Right renal cortex interstitium (tissue), 3 donors: ENCODE measurements around the gene MBP. TPM values are rescaled to one million over a fixed set of nuclear protein-coding genes. Genes with fewer than 3 reads are reported as not detected.

Source experiments
- DNase-seq, 3 donors: peaks; one replicate each; pipeline ENCODE4 v3.0.0-alpha.2; 2013; ENCODE audit warnings: low read depth in 3 of 3, low spot score in 2 of 3
- polyA plus RNA-seq, 3 donors: library from polyadenylated mRNA; unstranded; fragments of 120-200 nt; gene quantifications; one replicate each; pipeline ENCODE4 v1.2.1, GENCODE V29; 2013; ENCODE audit not compliant: insufficient read length in 3 of 3

MBP gene
- polyA plus RNA-seq, 3 donors = 17.5 to 20.9 (median 17.7) TPM

GRCh38 chr18:77135339-77136075 lies 2.9 kb upstream of the MBP start:
- DNase-seq = no peak

DNA sequence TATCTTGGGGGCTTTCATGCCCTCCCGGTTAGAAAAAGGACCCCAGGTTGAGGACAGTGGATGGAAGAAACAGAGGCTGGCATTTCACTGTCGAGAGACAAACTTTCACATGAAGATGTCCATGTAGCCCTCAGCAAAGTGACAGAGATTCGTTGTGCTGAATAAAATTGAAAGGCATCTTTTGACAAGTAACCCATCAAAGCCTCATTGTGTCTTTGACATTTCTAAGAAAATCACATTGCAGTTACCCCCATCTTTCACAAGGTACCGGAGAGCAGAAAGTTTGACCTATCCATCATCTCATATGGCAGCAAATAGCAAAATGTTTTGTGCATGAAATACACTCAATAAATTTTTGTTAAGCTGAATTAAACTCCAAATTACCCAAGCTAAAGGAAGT lies 2.0 kb upstream of the MBP start:
- DNase-seq = no peak

DNA sequence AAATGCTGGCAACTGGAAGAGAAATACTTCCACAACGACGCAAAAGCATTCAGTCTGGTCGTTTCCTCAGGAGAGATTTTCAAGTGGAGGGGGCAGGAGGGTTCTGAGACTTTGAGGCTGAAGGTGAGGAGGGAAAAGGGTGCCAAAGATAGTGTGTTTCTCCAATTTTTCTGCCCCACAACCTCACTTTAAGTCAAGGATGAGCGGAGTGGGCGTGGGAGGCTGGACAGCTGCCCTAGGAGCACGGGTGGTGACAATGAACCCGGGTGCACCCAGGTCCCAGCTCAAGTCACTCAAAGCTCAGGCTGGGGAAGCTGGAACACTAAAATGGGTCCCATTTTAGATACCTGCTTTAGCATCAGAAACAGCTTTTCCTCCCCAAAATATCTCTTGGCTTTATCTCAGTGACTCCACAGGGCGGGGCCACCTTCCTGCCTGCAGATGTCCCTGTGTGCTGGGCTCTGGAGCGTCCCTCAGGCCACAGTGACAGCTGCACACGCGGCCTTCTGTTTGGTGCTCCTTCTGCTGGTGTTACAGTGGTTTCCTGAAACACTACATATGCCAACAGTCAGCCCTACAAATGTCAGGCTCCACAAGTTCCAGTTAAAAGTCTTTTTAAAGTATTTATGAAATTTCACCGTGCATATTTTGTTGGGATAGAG lies 1.4 kb upstream of the MBP start:
- no peak for DNase-seq

DNA sequence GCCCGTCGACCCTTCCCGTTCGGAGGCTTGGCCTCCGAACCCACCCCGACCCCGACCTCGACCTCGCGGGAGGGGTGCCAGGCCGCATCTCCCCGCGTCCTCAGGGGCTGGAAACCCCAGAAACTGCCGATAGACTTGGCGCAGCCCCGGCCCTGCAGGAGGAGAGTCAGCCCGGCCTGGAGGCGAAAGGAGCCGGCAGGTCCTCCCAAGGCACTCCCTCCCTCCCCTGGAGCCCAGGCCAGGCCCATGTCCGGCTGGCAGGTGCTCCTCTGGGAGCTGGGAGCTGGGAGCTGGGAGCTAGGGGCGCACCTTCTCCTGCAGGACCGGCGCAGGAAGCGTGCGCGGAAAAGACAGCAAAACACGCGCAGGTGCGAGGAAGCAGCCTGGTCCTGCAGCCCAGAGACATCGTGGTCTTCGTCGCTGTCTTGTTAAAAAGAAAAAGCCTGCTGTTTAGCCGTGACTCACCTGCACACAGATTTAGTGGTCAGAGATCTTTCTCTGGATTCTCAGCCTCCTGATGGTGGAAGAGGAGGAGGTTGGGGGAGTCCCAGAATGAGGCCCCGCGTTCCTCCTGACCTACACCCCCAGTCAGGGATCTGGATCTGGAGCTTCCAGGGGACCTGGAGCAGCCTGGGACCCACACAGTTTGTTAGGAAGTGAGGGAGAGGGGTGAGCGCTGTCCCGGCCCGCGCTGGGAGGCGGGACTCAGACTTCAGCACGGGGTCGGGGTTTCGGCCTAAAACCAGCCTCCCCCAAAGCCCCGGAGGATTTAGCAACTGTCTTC lies 660 bp upstream of the MBP start:
- DNase-seq = no peak

GRCh38 chr18:77131652-77132368 lies 773 bp downstream of the MBP start:
- no peak for DNase-seq

- DNase-seq = no peak
Measured at GRCh38 chr18:77131100-77131651, 1.4 kb downstream of the MBP start.

- no peak for DNase-seq
Measured at GRCh38 chr18:77130229-77131099, 2.1 kb downstream of the MBP start.

- DNase-seq = no peak
Measured at GRCh38 chr18:77129150-77129551, 3.4 kb downstream of the MBP start.

GRCh38 chr18:77127769-77128671 lies 4.6 kb downstream of the MBP start:
- DNase-seq = no peak

DNA sequence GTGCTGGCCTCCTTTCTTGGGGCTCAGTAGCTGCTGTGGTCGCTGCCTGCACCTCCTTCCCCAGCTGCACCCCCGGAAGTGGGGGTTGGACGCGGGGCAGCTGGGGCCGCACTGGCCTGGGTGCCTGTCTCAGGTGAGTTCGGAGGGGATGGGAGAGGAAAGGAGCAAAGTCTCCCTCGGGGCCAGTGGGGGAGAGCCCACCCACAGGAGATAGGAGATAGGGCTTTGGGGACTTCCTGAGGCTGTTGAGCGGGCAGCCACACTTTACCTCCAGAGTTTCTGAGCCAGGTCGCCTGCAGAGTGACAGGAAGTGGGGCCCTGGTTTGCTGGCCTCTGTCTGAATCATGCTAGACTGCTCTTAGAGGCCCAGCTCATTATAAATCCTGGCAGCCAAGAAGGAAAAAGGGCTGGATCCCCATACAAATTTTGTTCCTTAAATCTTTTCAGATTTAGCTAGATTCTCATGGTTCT lies 8.1 kb downstream of the MBP start:
- no peak for DNase-seq

DNA sequence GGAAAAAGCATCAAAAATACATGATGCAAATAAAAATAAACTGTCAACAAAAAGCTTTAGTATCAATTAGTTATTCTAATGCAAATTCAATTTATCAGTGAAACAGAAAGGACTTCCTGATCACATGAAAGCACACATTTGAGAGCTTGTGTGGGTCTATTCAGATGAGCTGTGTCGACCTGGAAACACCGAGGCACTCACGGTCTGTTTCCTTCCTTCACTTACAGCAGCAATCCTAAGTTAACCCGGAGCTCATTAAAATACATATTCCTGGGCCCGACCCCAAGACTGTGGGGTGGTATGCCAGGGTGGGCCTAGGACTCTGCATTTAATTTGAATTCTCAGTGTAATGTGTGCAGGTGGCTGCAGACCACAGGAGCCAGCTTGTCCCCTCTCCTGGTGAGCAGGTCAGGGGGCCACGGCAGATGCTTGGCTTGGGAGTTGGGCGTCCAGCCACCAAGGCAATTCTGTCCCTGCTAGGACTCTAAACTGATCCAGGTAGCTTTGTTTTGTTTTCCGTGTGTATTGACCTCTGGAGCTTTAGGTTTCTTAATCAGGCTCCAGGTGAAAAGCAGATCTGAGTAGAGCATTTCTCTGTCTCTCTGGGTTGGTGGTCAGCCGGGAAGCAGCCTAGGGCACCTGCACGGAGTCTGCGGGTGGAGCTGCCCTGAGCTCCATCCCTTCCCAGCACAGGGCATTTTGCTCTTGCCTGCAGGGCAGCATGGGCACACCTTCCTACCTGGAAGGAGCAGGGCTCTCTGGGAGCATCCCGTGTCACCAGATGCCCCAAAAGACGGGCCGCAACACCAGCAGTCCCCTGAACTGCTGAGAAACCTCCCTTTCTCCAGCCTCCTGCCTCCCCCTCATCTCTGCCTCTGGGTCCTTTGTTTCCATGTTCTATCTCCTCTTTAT lies 9.0 kb downstream of the MBP start:
- DNase-seq = no peak

GRCh38 chr18:77121523-77121922 lies 11.1 kb downstream of the MBP start:
- DNase-seq = no peak

DNA sequence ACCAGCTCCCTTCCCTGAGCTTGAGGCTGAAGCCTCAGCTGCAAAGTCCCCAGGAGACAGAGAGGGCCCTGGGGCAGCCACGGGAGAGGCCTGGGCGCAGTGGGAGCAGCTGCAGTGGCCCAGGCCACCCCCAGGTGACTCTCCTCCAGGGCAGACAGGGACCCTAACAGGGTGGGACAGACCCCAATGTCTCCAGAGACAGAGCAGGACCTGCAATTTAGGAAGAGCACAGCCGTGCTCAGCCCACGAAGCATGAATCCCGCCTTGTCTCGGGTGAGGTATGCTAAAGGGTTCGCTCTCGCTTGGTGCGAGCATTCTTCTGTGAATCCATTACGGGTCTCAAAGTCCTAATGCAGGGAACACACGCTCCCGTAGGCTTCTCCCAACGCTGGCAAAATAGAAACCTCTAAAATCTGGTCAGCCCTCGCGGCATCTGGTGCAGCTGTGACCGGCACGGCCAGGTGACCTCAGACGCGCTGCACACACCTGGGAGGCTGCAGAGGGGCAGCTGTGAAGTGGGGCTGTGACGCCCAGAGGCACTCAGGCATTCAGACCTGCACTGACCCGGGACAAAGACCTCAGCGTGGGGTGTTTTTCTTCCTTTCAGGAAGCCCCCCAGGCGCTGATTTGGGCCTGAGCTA lies 12.6 kb downstream of the MBP start:
- DNase-seq = no peak

GRCh38 chr18:77119101-77119850 lies 13.3 kb downstream of the MBP start:
- no peak for DNase-seq

DNA sequence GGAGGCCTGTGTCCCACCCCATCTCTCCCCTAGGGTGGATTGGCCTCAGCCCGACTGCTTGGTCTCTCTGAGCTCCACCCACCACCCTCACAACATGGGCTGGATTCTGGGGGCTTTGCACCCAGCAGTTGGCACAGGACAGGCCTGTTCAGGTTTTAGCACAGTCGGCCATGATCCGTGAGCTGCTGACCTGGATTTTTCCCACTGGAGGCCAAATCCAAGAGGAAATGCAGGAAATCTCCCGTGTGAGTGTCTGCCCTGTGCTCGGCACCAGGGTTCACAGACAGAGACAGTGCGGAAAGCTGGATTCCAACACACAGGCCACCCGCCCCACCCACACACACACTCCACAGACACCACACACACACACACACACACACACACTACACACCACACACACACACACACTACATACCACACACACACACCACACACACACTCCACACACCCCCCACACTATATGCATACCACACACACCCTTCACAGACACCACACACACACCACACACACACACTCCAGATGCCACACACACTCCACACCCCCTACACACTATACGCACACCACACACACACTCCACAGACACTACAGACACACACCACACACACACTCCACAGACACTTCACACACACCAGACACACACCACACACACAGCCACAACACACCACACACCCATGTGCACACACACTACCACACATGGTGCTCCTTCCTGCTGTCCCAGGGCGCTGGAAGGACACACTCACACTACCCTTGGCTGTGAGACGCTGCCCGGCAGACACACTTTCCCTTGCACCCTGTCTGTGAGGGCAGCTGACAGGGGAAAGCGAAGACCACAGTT lies 14.1 kb downstream of the MBP start:
- DNase-seq = no peak
